Measurements from ENCODE around the gene CHD9.

CHD9 gene

DNA sequence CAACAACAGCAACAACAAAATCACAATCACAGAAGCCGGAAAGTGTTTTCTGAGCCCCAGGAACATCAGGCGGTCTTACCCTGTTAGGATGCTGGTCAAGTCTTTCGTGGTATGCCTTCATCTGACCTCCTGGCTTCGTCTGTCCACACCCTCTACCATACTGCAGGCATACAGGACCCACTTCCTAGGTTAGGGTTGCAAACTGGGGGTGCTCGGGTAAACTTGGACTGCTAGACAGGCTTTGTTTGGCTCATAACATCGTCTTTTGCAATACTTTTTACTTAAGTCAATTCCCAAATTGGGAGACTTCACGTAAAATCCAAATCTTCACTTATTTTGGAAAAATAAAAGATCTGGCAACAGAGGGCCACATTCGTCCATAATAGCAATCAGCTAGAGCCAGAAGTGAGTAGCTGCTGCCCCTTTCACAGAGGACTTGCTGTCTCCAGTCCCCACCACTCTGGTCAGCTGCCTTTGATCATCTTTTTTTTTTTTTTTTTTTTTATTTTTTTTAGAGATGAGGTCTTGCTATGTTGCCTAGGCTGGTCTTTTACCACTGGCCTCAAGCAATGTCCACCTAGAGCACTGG lies 30.0 kb downstream of the CHD9 start:
- H3K4me3 ChIP-seq (ENCODE audit: low read depth, low read length): no peak overlapping the region
- ChIA-PET POLR2A (interaction anchor here (3.0 kb wide), 1 partner anchor 14 kb away, joined by 20 read pairs; no protein-coding TSS in a partner anchor), CTCF (interaction anchor here (1.5 to 2.6 kb wide), 4 partner anchors 10 to 30 kb away, joined by 3 to 11 read pairs (median 10); partner anchors contain the start of gene CHD9)
- no peak for TF ChIP-seq CTCF (IDR thresholded peaks at IDR 0.05; ENCODE audit: insufficient read depth, low read length, missing control alignments)
- no peak for DNase-seq (ENCODE audit: low read depth, low spot score)

DNA sequence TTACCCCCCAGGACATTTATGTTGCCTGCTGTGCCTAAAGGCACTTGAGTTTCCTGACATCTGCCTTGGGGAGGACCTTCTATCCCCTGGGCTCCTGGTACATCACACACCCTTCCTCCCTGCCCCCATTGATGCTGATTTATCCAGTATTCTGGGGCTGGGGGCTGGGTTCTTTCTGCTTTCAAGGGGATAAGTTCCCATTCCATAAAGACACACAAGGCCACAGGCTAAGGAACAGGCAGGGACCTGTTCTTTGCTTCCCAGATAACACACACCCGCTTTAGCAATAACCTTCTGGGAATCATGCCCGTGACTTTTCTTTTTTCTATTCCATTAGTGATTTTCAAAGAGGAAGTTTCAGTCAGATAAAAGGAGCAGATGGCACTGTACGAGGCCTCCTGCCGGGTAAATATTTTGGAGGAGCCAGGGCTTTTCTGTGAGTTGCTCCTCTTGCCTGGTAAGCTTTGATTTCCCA lies 30.6 kb downstream of the CHD9 start:
- no peak for TF ChIP-seq CTCF (IDR thresholded peaks at IDR 0.05; ENCODE audit: insufficient read depth, low read length, missing control alignments)
- ChIA-PET POLR2A (interaction anchor here (0.8 to 3.0 kb wide), 2 partner anchors 14 to 33 kb away, joined by 3 to 20 read pairs; partner anchors contain the start of gene CHD9NB), CTCF (interaction anchor here (1.5 to 2.6 kb wide), 7 partner anchors 10 to 122 kb away, joined by 3 to 11 read pairs (median 7); partner anchors contain the start of gene CHD9)
- DNase-seq (ENCODE audit: low read depth, low spot score): no peak
- no peak overlapping the region for H3K4me3 ChIP-seq (ENCODE audit: low read depth, low read length)

GRCh38 chr16:53085931-53086421 lies 31.2 kb downstream of the CHD9 start:
- POLR2A ChIA-PET: interaction anchor here (0.8 to 3.0 kb wide), 2 partner anchors 13 to 33 kb away, joined by 3 to 20 read pairs; partner anchors contain the start of gene CHD9NB
- H3K4me3 ChIP-seq (ENCODE audit: low read depth, low read length): no peak overlapping the region
- CTCF ChIA-PET: interaction anchor here (1.5 to 2.6 kb wide), 9 partner anchors 11 to 122 kb away, joined by 3 to 11 read pairs (median 6); partner anchors contain the start of gene CHD9
- TF ChIP-seq CTCF (IDR thresholded peaks at IDR 0.05; ENCODE audit: insufficient read depth, low read length, missing control alignments): no peak
- DNase-seq (ENCODE audit: low read depth, low spot score): no peak

DNA sequence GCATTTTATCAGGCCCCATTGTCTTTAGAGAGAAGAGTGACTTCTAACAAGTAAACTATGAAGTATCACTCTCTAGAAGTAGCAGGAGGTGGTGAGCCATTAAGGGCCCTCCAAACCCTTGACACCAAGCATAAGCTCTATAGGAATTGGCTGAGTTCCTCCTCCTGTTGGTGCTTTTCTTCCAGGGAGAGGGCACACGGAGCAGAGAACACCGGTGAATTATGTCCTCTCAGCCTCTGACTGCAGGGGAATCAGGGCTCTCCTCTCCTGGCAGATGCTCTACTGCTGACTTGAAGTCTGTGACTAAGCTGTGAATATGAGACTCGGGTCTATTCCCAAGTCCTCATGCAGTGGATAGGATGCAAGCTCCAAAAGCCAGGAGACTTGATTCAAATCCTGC lies 32.3 kb downstream of the CHD9 start:
- no peak for DNase-seq (ENCODE audit: low read depth, low spot score)
- POLR2A ChIA-PET: interaction anchor here (3.0 kb wide), 1 partner anchor 12 kb away, joined by 20 read pairs; no protein-coding TSS in a partner anchor
- no peak for TF ChIP-seq CTCF (IDR thresholded peaks at IDR 0.05; ENCODE audit: insufficient read depth, low read length, missing control alignments)
- CTCF ChIA-PET: interaction anchor here (0.8 to 2.6 kb wide), 10 partner anchors 9 to 120 kb away, joined by 3 to 11 read pairs (median 6); partner anchors contain the start of gene CHD9
- H3K4me3 ChIP-seq (ENCODE audit: low read depth, low read length): no peak overlapping the region

- DNase-seq (ENCODE audit: low read depth, low spot score): no peak
- no peak overlapping the region for H3K4me3 ChIP-seq (ENCODE audit: low read depth, low read length)
- POLR2A ChIA-PET: interaction anchor here (1.4 to 3.1 kb wide), 4 partner anchors 10 to 119 kb away, joined by 4 to 29 read pairs (median 14); no protein-coding TSS in a partner anchor
- no peak for TF ChIP-seq CTCF (IDR thresholded peaks at IDR 0.05; ENCODE audit: insufficient read depth, low read length, missing control alignments)
- CTCF ChIA-PET: interaction anchor here (1.0 to 1.6 kb wide), 2 partner anchors 22 to 35 kb away, joined by 4 read pairs; no protein-coding TSS in a partner anchor
These were observed 34.9 kb downstream of the CHD9 start for GRCh38 chr16:53089434-53090285.
